Eye (tissue), 1 donor: Measurements from ENCODE around the gene DIS3L2.
"Not testable (repeated sequence)": the region's sequence is repeated elsewhere in the genome, so short reads cannot be mapped to it uniquely, and the experiment has no call there.

ENCODE experiments used
- DNase-seq: peaks from one replicate; pipeline ENCODE4 v3.0.0-alpha.2; 2015

DIS3L2 gene

DNA sequence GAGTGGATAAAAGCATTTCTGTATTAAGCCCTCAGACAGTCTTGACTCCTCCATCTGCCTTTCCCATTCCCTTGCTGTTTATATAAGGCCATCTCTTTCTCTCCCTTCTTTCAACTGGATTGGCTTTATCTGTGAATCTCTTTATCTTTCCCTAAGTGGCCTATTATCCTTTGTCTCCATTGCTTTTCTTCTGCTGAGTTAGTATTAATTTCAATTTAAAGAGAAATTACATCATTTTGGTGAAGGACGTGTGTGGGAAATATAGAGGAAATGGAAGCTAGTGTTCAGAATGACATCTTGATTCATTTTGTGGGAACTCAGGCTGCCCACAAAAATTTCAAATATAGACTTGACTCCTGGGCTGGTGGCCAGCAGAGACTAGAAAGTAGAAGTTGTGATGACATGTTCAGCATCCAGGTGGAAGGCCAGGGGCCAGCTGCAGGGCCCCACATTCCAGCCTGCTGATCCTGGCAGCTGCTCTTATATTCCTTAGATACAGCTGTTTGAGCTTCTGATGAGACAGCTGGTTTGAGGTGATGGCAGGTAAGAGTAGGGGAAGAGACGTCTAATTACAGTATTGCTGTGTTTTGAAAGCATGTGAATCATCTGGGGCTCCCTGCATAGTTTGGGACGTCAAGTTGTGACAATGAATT, 52.3 kb downstream of the DIS3L2 start:
- DNase-seq, result peak; percentile 68

DNA sequence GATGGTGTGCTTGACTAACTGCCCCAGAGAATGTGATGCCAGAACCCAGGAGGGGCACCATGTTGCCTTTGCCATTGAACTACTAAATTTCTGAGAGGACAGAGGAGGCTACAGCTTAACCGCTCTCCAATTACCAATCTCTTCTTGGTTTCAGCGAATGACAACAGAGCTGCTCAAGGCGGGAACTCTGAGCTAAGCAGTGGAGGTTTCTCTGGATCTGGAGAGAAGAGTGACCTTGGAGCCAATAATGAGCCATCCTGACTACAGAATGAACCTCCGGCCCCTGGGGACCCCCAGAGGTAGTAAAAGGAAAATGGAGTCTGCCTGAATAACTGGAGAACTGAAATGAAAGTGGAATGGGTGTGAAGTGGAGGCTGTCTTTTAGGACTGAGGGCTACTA, 53.2 kb downstream of the DIS3L2 start:
- DNase-seq, result no peak

DNA sequence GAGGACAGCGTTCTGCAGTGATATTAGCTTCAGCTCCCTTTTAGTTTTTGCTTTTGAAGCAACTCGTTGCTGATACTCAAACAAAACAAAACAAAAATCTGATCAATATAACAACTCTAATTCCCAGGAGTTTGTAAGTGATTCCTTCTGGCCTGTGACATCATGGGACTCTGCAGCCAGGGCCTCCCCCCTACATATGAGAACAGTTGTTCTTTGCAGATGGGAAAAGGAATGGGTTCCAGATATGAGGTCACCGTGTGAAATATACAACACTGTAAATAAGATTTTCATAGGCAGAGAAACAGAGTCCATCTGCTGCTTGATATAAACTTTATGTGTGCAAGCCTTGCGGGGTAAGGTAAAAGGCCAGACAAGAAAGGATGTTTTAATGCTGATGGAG, 56.7 kb downstream of the DIS3L2 start:
- DNase-seq, result peak; percentile 46

GRCh38 chr2:232022718-232023117, 61.2 kb downstream of the DIS3L2 start:
- DNase-seq, result no peak

- DNase-seq, result no peak
Observed at GRCh38 chr2:232023426-232023825, 61.9 kb downstream of the DIS3L2 start.

DNA sequence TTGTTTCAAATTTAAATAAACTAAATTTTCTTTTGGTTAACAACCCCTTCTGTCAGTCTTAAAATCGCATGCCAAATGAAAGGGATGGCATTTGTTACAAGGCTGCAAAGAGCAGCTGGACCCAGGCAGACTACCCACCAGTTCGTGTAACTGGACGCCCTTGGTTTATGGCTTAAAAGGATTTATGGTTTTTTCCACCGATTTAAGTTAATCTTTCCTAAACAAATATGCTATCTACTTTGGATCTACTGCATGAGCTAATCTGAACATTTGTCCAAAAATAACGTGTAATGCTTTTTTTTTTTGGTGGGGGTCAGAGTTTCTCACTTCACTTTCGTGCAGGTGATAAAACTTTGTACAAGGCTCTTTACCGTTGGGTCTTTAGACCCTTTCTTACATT, 62.9 kb downstream of the DIS3L2 start:
- no peak for DNase-seq

DNA sequence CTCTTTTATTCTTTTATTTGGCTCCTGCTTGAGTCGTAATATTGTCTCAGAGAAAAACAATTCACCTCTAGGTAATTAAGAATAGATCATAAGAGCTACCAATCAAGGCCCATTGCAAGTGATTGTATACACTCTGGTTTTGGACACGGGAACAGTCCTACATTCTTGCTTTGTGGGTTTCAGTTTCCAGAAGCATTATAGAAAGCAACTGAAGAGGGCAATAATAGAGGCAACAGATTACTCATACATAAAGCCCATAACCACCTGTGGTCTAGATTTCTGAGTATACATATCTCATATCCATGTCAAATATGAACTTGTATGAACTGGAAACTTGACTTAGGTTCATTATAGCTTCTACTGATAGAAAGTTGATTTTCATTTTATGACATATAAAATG, 65.4 kb downstream of the DIS3L2 start:
- no peak for DNase-seq

DNA sequence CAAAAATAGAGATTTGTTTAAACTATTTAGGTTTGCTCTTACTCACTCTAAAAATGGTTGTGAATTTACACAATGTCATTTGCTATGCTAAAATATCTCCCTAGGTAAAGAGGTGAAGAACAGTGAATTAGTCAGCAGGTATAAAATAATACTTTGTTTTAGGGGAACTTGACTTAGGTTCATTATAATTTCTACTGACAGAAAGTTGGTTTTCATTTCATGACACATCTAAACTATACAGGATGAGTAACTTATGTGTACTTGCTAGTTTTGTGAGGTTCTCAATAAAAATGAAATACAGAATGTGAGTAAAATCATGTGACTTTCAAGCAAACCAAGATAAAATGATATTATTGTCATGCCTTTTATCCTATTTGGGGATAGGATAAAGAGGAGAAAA, 66.0 kb downstream of the DIS3L2 start:
- no peak for DNase-seq

DNA sequence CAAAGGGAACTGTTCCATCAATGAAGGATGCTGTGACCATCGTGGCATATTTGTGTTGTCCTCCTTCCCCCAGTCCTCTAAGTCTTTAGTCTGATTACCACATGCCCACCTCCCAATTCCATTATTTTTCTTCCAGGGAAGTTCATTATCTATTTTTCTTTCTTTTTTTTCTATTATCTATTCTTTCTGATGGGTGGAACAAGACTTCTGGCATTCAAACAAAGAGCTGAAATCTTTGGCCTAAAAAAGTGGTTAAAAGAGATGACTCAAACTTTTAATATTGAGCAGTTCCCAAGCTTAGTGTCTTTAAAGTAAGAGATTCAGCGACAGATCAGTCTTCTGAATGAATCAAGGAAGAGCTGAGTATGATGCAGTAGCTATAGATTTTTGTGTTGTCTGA, 66.6 kb downstream of the DIS3L2 start:
- DNase-seq, result no peak

- no peak for DNase-seq
Observed at GRCh38 chr2:232028631-232029030, 67.1 kb downstream of the DIS3L2 start.

DNA sequence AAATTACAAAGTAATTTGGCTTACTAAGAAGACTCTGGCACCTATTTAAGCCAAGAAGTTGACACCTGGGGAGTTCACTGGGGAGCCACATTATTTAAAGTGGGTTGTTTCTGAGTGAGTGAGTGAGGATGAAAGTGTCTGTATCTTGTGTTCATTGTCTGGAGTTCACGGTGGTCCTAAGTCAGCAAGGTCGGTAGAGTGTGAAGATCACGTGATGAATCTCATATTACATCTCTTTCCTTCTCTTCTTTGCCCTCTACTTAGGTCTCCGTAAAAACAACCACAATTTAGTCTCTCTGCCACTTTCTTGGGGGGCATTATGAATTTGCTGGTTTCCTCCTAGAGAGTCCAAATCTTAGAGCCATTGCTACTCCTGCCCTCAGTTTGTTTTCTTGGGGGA, 67.8 kb downstream of the DIS3L2 start:
- DNase-seq, result no peak

DNA sequence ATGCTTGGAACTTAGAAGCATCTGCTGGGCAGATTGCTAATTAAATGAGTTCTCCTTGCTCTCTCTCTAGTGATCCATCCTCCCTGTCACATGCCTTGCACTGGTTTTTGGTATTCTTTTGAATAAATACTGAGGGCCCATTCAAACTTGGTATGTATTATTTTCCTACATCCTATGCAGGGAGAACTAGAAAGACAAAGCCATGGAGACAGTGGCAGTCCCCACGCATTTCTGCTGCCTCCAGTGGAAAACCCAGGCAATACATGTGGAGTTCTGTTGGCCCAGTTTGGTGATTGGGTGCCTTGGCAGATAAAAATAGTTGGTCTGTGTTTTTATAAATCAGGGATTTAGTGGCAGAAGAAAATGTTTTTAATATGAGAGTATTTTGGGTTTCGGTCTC, 68.7 kb downstream of the DIS3L2 start:
- no peak for DNase-seq

GRCh38 chr2:232035292-232035691, 73.8 kb downstream of the DIS3L2 start:
- DNase-seq, result not testable (repeated sequence)

GRCh38 chr2:232036876-232037275, 75.4 kb downstream of the DIS3L2 start:
- DNase-seq, result not testable (repeated sequence)

GRCh38 chr2:232038251-232038880, 76.9 kb downstream of the DIS3L2 start:
- no peak for DNase-seq

- DNase-seq, result peak; percentile 58
Observed at GRCh38 chr2:232038881-232039485, 77.5 kb downstream of the DIS3L2 start.

- no peak for DNase-seq
Observed at GRCh38 chr2:232042911-232043574, 81.5 kb downstream of the DIS3L2 start.

- DNase-seq, result no peak
Observed at GRCh38 chr2:232043966-232044365, 82.5 kb downstream of the DIS3L2 start.

DNA sequence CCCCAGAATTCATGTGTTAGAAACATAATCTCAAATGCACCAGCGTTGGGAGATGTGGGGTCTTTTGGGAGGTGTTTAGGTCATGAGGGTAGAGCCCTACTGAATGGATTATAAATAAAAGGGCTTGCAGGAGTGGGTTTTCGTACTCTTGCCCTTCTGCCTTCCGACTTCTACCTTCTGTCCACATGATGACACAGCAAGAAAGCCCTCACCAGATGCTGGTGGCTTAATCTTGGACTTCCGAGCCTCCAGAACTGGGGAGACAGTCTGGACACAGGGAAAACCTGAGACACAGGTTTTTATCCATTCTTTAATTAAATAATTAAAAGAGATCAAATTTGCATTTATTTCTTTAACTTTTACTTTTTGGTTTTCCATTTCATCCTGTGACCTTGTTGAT, 87.8 kb downstream of the DIS3L2 start:
- DNase-seq, result no peak

DNA sequence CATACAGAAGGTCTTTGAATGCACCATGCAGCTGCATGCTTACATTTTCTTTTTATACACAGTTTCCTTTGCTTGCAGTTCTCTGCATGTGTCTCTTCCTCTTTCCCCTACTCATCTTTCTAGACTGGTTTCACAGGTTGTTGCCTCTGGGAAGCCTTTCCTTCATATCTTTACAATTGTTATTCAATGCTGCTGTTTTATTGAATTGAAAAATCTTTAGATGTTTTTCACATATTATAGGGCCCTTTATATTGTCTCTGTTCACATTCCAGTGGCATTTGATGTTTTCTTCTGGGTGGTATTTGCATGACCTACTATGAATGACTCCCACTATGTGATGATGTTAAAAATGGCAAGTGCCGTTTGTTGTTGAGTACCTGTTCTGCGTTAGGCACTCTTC, 91.1 kb downstream of the DIS3L2 start:
- no peak for DNase-seq

GRCh38 chr2:232053777-232054176, 92.3 kb downstream of the DIS3L2 start:
- DNase-seq, result no peak

GRCh38 chr2:232058063-232058877, 96.8 kb downstream of the DIS3L2 start:
- no peak for DNase-seq

DNA sequence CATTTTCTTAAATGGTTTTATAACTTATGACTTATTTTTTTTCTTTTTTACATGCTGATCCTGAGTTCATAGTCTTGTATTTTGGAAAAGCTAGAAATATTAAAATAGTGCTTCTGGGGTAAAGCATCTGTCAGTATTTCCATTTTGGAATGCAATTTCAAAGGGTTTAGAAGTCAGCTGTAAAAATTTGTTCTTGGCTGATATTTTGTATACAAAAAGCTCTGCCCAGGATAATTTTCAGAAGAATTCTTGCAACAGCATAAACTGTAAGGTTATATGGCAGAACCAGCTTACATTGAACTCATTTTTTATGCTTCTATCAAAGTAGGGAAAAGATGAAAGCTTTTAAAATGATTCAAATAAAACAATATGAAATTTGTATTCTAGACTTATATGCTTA, 97.4 kb downstream of the DIS3L2 start:
- DNase-seq, result no peak
